GM18508 (cell line): ENCODE results near the gene SBF2.
"Not testable (repeated sequence)": the region's sequence is repeated elsewhere in the genome, so short reads cannot be mapped to it uniquely, and the experiment has no call there.

ENCODE experiments used
- ATAC-seq: cut with Tn5 transposase; IDR thresholded peaks from one replicate; pipeline ENCODE4 v1.9.1; 2021; ENCODE audit warnings: moderate number of reproducible peaks; ENCODE audit not compliant: insufficient read depth, unreplicated experiment

Gene SBF2

GRCh38 chr11:9977554-9977953, 316.5 kb downstream of the SBF2 start:
- ATAC-seq = no peak

DNA sequence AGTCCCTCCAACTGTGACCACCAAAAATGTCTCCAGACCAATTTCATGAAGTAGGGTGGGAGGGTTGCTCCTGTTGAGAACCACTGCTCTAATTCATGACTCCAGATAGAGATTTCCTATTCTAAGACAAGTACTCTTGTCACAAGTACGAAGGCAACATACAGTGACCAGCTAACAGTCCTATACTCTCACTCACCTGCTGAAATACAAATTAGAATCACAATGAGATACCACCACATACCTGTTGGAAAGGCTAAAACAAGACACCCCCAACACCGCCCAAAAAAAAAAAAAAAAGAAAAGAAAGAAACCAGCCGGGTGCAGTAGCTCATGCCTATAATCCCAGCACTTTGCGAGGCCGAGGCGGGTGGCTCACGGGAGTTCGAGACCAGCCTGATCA, 319.6 kb downstream of the SBF2 start:
- no peak for ATAC-seq

- ATAC-seq = no peak
Measured at GRCh38 chr11:9973921-9974320, 320.1 kb downstream of the SBF2 start.

DNA sequence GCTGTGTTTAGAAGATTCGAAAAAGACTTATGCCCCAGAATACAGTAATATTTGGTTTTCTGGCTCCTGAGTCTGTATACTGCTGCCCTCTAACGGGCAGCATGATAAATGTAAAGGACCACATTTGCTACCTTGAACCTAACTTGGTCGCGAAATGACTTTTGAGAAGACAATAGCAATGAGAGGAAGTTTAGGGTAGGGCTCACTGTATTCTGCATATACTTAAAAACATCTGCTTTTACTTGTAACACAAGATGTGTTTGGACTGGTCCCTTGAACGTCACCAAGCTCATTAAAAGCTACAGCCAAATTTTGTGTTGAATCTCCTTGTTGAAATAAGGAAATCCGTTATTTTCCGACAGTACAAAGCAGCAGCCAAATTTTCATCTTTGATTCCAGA, 321.0 kb downstream of the SBF2 start:
- ATAC-seq = no peak

DNA sequence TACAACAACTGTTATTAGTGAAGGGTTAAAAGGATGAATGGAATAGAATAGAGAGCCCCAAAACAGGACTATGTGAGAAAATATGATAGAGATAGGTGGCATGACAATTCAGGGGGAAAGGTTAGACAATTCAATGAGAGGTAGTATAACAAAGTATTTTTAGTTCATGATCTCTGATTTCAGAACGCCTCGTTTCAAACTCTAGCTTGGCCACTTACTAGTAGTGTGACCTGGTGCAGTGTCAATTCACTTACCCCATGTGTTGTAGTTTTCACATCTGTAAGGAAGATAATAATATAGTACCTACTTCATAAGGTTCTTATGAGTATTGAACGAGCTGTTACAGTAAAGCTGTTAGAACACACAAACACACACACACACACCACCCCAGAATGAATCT, 322.1 kb downstream of the SBF2 start:
- ATAC-seq = no peak

DNA sequence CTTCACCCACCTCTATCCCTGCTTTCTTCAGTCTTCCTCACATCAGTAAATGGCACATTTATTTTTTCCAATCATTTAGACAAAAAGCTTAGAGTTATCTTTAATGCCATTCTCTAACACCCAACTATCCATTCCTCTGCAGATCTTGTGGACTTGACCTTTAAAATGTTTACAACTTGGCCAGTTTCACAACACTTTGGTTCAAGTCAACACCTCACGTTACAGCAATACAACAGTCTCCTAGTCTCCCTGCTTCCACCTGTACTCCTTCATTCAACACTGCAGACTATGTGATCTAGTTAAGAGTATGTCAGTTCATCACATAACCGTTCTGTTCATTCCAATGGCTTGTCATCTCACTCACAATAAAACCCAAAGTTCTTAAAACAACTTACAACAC, 325.0 kb downstream of the SBF2 start:
- ATAC-seq = no peak

DNA sequence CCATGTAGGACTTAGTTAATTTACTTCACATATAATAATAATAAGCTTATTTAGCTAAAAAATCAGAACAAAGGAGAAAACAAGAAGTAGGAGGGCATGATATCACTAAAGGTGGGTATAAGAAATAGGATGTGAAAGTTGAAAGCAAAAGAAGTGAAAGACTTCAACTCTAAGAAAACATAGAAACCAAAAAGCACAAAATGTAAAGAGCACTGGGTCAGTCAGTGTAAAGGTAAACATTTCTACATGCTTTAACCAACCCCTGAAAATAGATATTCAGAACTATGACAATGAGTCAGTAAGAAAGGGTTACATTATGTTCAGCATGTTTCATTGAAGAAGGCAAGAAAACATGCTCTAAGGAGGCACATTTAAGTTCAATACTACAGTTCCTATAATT, 331.3 kb downstream of the SBF2 start:
- ATAC-seq = peak; percentile 90

DNA sequence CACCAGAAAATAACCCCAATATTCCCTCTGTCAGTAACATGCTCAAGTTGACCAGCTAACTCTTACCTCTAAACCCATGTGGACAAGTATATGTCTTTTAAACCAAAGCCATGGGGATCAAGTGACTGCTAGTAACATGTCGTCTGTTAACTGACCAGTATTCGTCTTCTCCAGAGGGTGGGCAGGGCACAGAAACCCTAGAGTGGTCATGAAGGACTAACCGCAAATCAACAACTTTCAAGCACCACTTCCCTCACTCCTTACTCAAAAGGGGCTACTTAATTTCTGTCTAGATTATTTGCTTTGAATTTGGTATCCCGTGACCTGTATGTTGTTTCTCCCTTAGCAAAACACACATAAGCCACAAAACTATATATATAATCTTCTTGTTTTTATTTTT, 336.9 kb downstream of the SBF2 start:
- no peak for ATAC-seq

- no peak for ATAC-seq
Measured at GRCh38 chr11:9956483-9956882, 337.5 kb downstream of the SBF2 start.

DNA sequence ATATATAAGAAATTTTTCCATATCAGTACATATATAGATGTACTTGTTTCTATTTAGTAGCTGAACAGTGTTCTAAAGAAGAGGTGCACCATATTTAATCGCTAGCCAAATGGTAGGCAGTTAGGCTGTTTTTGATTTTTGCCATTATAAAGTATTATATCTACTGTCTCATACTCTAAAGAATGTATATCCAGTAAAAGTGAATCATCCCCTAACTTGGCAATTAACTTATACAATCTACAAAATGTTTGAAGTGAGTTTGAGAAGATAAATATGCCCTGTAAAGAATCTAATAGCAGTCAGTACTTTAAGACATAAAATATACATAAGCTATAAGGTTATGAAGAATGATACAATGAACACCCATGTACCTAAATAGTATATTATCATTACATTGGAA, 338.6 kb downstream of the SBF2 start:
- no peak for ATAC-seq

DNA sequence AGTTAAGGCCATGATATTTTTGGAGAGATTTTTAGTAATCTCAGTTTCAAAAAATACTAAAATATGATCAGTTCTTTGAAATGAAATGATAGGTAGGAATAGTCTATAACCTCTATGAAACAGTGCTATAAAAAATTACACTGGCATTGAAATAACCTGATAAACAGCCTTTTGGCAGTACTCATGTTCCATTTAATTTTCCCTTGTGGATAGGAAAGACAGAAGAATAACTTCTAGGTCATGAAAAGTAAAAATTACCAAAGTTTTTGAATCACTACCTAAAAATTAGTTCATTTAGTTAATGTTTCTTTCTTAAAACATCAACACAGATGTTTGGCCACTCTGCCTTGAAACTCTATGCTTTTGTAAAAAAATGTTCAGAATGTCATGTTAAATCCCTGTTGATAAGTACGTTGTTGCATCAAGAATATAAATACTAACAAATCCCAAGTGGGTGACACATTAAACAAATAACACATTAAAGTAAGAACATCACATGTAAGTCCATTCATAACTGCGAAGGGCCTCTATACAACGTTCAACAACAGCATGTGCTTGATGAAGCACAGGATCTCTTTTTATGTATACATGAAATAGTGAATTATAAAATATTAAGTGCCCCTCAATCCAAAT, 339.9 kb downstream of the SBF2 start:
- ATAC-seq = no peak

DNA sequence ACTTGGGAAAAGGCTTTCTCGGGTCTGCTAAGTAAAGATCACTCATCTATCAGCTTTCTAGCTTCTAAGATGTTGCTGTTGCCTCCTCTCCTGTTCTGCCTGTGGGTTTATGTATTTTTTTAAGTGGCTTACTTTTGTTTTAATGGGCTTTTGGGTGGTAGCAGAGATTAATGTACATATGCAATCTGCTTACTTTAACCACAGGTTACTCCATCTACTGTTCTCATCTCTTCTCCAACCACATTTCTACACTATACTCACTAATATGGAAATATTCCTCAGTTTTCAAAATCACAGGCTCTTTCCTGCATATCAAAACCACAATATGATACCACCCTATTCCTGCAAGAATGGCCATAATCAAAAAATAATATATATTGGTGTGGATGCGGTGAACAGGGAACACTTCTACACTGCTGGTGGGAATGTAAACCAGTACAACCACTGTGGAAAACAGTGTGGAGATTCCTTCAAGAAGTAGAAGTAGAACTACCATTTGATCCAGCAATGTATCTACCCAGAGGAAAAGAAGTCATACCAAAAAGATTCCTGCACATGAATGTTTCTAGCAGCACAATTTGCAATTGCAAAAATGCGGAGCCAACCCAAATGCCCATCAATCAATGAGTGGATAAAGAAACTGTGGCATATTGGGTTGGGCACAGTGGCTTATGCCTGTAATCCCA, 341.4 kb downstream of the SBF2 start:
- no peak for ATAC-seq

DNA sequence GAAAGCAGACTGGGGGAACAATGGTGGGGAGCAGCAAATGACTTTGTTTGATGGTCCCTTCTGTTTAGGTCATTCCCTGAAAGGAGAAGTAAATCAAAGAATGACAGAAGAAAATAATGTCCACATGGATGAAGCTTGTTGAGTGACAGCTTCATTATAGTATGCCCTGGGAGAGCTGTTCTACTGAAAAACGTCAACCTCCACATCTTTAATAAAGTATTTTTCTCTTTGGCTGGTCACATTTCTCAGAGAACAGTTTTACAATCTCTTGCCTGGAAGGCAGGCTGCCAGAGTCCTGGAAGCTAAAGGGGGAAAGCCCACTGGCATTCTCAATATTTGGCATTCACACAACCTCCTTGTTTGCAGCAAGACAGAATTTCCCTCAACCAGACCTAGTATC, 342.2 kb downstream of the SBF2 start:
- no peak for ATAC-seq

DNA sequence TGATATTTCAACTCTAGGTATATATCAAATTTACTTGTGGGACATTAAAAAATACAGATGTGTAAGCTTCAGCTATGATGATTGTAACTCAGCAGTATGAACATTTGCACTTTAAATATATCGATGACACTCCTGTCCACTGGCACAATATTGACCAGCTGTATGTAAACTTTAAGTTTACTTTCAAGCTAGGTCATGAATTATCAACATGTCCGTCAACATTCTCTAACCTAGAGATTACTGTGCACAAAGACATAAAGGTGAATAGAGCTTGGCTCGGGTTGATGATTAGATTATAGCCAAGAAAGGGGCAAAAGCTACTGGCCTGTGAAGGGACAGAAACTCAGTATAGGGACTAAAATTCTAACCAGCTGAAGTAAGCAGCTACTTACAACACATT, 343.6 kb downstream of the SBF2 start:
- no peak for ATAC-seq

DNA sequence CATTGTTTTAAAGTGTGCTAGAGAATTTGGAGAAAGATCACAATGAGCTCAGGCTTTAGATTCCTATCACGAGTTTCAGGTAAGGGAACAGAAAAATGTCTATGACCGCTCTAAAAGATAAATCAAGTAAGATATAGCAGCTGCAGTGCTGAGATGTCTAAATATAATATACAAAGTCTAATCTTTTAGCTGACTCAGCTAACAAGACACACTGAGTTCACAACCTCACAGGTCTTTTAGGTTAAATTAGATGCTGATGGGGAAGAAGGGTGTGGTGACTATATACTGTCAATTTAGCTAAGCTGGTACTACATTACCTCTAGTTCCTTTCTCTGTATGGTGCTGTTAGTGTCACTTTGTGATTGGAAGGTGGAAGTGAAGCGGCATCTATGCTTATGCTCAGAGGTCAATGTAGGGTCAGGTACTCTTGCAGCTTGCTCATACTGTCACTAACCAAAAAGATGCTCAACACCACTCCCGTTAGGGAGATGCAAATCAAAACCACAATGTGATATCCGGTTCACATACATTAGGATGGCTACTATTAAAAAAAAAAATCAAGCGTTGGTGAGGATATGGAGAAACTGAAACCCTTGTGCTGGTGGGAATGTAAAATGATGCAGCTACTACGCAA, 346.7 kb downstream of the SBF2 start:
- no peak for ATAC-seq

GRCh38 chr11:9945680-9946079, 348.3 kb downstream of the SBF2 start:
- ATAC-seq = not testable (repeated sequence)

DNA sequence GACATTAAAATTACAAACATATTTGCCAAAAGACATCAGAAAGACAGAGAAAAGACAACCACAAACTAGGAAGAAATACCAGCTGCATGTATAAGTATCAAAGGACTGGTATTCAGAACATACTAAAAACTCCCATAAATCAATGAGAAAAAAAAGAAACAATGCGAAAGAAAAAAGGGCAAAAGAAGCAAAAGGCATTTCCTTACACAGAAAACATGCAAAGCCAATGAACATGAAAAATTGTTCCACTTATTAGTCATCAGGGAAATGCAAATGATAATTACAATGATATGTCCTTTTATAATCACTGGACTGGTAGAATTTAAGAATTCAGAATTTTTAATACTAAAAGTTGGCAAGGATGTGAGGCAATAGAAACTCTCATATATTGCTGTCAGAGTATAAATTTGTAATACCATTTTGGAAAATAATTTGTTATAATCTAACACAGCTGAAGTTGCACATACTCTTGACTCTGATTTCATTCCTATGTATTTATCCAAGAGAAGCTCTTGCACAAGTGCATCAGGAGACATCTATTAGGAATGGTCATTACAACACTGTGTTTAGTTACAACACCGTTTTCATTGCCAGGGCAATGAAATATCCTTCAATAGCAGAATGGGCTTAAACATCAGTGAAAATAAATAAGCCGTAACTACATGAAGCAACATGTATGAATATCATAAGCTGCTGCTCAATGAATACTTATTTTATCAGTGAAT, 350.5 kb downstream of the SBF2 start:
- no peak for ATAC-seq

GRCh38 chr11:9941991-9942390, 352.0 kb downstream of the SBF2 start:
- ATAC-seq = no peak

- not testable (repeated sequence) for ATAC-seq
Measured at GRCh38 chr11:9939150-9939549, 354.9 kb downstream of the SBF2 start.

GRCh38 chr11:9936754-9937153, 357.3 kb downstream of the SBF2 start:
- no peak for ATAC-seq

DNA sequence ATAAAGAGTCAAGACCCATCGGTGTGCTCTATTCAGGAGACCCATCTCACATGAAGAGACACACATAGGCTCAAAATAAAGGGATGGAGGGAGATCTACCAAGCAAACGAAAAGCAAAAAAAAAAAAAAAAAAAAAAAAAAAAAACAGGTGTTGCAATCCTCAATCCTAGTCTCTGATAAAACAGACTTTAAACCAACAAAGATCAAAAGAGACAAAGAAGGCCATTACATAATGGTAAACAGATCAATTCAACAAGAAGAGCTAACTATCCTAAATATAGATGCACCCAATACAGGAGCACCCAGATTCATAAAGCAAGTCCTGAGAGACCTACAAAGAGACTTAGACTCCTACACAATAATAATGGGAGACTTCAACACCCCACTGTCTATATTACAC, 361.2 kb downstream of the SBF2 start:
- not testable (repeated sequence) for ATAC-seq
